ENCODE results near the gene AFF4. TPM values are rescaled to one million over a fixed set of nuclear protein-coding genes. Genes with fewer than 3 reads are reported as not detected.
"Not testable (repeated sequence)": the region's sequence is repeated elsewhere in the genome, so short reads cannot be mapped to it uniquely, and the experiment has no call there.

The AFF4 gene
- total RNA-seq, 1 donor from 2014 or later = 29.1 TPM

DNA sequence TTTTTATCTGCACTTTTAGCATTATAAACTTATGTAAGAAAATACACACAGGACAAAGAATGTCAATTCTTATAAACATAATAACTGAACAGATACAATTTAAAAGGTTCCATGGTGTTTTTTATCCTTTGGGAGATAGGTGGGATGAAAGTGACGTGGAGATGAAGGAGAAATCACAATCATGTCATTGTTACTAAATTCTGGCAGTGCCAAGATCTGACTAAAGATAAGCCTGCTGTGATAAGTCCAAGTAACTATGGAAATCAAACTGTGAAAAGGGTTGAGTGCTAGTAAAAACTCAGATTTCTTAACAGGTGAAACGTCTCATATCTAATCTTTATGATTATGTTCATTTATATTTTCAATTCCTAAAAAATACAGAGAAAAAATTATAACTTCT is 78.9 kb downstream of the AFF4 start:
- DNase-seq = no peak

DNA sequence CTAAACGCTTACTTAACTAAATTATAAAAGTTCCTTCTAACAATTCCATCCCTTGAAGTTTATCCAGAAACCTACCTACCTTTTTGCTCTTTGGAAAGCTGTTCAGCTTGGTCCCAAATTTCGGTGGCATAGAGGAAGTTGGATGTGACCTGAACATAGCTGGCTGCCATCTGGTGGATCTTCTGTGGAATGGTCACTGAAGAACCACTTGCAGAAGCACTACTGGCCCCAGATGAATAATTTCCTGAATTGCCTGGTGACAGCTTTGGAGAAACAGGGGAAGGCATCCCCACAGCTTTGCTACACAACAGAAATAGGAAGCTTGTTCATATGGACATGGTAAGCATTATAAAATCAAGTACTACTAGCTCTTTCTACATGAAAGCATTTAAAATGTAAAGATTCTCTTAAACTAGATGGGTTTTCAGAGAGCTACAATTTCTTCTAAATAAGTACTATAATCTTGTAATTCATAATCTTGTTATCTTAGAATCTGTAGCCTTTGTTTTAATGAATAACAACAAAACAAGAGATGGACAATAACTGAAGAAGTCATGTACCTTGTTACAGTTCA is 80.1 kb downstream of the AFF4 start:
- DNase-seq = peak; percentile 90

DNA sequence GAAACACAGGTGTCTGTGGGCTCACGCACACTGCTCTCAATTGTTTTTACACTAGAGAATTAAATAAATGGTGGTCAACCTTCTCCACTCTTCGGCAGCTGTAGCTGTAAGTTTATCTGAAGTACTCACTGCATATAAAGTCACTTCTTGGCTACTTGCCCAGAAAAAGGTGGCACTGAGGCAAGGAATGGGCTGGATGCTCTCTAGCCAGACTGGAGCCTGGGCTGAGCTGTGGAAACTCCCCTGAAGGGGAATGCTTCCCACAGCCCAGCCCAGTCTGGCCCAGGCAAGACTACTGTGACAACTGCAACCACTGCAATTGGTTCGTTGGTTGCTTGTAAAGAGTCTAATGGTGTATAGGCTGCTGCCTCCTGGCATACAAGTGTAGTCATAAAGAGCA is 85.5 kb downstream of the AFF4 start:
- peak; percentile 34 for DNase-seq

DNA sequence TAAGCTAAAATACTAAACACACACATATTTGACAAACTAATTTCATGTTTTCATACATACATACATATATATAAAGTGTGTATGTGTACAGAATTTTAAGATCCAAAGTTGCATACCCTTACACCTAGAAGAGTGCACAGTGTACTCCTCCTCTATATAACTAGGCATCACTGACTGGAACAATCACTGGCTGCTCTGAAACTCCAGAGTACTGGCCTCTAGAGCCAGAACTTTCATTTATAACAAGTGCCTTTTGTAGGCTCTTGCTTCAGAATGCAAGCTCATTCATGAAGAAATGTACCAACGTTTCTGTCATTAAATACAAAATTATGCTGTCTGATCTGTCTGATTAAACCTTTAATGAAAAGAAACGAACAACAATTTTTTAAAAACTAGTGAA is 86.0 kb downstream of the AFF4 start:
- no peak for DNase-seq

DNA sequence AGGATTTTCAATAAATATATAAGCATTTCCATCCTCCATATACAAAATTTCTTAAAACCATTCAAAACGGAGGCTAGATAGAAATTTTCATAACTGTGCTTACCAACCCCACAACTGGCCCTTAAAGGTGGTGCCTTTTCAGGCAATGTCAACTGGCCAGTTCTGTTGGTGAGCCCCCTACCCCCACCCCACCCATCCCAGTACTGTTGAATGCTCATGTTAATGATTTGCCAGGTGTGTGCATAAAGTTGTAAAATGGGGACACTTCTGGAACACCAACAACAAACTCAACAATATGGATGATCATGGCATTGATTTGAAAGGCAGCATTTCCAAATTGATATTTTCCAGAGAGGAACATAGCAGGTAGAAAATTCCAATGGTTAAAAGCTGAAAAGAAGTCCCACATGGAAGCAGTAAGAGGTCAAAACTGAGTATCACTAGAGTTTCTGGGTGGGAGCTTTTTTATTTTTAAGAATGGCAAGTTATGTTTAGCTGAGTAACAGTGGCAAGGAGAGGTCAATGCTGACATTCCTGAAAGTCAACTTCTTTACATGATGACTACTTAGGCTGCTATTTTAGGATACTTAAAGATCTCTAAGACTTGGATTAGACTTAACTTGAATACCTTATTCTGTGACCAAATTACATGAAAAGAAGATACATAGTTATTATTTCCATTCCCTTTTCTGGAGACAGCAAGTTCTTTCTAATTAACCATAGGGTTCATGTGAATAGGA is 87.2 kb downstream of the AFF4 start:
- no peak for DNase-seq

DNA sequence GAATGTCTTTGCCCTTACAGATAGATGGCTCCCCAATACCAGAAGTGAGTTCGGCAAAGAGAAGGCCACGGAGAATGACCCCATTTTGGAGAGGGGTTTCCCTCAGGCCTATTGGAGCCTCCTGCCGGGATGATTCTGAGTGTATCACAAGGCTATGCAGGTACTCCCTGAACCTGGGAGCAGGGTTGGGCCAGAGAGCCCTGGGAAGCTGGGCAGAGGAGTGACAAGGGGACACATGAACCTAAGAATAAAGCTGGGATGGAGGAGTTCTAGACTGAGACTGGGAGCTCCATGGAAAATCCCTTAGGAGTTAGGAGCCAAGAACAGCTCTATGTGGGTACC is 89.5 kb downstream of the AFF4 start:
- no peak for DNase-seq

DNA sequence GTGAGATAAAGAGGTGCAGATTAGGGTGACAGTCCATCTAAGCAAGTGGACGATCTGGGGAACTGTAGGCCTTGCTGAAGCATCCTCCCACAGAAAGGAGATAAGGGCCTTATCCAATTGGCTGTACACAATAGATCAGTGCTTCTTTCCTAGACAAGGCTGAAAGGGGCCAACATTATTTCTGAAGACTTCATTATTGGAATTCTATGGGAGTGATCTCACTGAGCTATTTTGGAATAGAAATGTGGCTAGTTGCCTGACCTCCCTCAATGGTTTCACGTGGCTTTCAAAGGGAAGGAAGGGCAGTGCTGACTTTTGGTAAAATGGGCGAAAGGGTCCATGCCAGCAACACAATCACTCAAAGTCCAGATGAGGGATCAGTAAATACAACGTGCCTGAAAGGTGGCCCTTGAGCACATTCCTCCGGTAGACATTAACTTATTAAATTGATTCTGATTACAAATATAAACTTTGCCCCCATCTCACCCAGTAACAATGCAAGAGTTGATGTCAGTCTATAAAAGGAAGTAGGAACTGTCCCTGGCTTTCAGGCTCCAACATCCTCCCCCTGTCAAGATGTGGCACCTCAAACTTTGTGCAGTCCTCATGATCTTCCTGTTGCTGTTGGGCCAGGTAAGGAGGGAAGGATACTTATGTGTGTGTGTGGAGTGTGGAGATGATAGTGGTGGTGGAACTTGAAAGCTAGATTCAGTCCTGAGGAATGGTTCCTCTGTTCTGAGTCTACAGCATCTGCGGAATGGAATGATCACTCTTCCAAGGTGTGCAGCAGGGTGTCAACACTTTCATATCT is 90.1 kb downstream of the AFF4 start, which contains the start of gene LEAP2:
Gene LEAP2, plus strand, starts transcription at position 550 of the 811 bp plus-strand sequence. Its CDS starts 27 bp downstream, at position 577.
- DNase-seq = no peak

DNA sequence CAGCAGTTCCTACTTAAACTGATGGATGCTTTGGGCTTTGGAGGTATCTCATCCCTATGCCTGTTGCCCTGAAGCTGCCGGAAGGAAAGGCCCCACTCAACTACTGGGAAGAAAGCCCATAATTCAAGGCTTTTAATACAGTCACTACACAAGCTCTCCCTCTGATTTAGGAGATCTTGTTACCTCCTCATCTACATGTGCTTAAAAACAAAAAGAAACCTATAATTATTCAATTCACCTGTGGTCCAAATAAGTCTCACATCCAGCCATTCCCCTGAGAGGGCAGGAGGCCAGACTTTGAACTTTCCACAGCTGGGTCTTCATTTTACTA is 90.7 kb downstream of the AFF4 start:
- DNase-seq = no peak

DNA sequence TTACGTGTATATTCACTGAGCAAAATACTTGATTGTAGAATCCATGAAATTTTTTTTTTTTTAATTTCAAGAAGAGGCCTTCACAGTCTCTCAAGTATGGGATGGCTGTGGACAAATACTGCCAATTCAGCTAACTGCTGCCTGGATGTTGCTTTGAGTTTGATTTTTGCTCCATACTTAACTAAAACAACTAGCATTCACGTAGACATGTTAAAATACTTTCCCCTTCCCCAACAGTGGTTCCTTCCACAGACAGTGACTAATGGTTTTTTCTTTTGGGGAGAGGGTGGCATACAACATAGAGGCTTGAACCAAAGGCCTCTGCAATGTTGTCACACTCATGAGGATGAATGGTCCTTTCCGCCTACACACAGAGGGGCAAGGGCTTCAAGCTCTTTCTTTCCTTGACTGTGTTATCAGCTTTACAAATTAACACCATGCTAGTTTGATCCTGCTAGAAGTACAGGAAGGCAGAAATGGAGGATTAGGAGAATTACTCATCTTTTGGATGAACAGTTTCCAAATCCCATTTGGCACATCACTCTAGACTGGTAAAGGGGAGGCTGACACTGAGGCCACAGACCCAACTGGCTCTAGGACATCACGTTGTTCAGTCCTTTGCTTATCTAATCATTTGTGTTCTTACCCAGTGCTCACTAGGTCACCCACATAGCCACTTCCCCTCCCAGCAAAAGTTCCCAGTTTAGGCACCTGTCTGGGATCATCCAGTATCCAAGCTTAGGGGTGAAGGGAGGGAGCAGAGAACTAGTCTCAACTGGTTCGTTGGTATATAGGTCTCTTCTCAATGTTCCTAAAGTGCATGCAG is 91.8 kb downstream of the AFF4 start:
- no peak for DNase-seq

DNA sequence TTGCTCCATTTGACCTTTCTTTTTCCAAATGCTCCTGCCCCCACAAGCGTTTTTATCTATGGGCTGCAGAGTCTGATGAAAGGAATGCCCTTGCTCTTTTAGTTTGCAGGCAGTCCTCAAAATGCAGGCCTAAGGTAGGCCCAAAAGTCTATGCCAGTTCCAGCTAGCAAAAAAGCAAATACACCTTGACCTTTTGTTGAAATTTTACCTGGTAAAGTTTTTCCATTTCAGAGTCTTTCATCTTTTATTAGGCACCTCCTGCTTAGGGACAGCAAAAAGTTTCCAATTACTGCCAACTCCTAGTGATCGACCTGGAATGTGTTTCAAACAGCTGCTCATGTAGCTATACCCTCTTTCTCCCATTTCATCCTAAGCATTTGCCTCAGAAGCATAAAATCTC is 92.6 kb downstream of the AFF4 start:
- no peak for DNase-seq

DNA sequence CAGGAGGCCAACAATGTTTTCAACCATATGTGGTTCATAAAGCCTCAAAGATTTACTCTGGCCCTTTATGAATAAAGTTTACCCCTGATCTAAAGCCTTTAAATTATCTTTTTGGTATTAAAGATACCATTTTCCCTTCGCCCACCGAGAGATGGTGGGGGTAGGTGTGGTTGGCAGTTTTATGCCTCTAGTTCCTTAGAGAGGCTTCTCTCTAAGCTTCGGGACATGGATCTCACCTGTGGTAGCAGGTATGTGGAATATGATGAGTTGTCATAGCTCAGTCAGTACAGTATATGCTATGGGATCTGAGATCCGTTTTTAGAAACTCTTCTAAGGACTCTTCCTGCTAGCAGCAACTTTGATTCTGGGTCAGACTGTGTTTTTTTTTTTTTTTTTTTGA is 94.7 kb downstream of the AFF4 start:
- no peak for DNase-seq

DNA sequence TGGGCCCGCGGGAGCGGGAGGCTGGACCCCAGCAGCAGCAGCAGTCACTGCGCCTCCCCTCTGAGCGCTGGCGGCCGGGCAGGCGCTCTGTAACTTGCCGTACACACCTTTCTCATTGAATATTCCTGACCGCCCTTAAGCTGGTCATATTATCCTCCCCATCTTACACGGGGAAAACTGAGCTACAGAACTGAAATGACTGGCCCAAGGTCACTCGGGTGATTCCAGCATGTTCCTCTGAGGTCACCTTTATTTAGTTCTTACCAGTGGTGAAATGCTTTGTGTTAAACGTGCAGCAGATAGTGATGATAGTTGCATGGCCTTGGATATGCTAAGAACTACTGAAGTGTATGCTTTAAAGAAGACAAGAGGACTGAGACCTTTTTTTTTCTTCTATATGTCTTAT is 96.4 kb downstream of the AFF4 start:
- no peak for DNase-seq

DNA sequence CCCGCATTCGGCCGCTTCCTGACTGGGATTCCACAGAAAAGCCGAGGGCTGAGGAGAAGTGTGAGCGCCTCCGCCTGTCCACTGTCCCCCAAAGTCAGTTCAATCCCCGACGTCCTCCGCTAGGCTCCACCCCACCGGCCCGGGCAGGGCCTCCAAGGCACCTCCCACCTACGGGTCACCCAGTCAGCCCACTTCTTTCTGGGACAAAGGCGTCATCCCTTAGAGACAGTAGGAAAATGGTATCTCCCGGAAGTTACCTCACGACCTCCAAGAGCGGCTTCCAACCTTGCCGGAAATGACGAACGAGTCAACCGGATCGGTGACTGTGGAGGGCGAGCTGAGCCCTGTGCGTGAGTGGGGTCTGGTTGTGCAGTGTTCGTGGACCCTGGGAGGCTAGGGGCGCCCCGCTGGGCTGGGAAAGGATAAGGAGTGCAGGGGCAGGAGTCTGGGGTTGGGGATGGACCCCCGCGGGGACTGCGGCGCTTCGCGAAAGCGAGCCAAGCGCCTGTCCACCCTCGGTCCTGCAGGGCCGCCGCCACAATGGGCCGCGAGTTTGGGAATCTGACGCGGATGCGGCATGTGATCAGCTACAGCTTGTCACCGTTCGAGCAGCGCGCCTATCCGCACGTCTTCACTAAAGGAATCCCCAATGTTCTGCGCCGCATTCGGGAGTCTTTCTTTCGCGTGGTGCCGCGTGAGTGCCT is 96.9 kb downstream of the AFF4 start, which contains the start of the genes GDF9 and UQCRQ:
Gene GDF9, minus strand, starts transcription at position 128 of the 704 bp plus-strand sequence. CDS start 1,936 bp downstream, outside the sequence.
Gene UQCRQ, plus strand, starts transcription at position 301 of the 704 bp plus-strand sequence. Its CDS starts 240 bp downstream, at position 541.
- DNase-seq = peak; percentile 100

DNA sequence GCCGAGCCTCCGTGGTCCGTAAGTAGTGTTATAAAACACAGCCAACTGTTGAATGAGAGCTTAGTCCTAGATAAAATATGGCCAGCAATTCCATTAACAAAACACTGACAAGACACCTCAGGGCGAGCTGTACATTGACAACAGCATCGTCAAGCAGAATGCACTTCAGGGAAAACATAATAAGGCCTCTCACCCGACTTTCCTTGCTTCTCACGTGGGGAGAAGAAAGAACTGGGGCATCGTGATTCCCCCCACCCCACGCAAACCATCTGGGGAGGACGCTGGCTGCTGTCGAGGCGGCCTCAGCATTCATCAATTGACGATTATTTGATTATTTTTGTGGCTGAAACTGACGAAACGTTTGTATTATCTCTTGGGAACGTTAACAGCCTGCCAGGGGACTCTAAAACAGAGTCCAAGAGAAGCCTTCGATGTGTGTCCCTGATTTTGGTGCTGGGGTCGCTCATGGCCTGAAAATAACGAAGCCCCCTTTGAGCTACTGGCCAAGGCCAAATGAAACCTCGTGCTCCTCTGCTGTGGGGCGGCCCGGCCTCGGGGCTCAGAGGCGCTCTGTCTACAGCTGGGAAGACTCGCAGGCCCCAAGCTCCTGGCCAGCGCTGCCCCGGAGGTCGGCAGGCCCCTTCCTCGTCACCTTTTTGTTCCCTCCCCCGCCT is 97.6 kb downstream of the AFF4 start:
- DNase-seq = no peak

DNA sequence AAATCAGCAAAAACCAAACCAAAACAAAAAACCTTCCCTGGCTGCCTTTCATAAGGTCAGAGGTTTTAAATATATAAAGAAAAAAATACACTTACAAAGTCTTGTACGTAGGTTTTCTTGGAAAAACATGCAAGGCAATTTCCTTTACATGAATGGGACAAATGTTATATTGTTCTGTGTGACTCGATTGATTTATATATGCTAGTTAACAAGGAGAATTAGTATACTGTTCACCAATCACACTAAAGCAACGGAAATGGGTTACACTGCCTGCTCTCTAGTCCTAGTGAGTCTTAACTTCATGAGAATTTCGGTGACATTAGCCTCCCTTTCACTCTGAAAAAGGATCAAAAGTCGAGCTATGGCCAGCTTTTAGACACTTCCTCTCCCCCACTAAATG is 102.7 kb downstream of the AFF4 start:
- DNase-seq = no peak

DNA sequence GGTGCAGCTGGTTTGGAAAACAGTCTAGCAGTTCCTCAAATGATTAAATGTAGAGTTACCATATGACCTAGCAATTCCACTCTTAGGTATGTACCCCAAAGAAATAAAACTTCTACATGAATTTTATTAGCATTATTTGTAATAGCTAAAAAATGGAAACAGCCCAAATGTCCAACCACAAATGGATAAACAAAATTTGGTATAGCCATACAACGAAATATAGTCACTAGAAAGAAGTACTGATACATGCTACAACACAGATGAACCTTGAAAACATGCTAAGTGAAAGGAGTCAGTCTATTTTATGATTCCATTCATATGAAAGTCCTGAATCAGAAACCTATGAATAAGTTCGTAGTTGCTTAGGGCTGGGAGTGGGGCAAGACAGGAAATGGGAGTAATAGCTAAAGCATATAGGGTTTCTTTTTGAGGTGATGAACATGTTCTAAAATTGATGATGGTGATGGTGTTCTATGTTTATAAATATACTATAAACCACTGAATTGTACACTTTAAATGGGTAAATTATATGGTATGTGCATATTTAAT is 103.5 kb downstream of the AFF4 start:
- no peak for DNase-seq

DNA sequence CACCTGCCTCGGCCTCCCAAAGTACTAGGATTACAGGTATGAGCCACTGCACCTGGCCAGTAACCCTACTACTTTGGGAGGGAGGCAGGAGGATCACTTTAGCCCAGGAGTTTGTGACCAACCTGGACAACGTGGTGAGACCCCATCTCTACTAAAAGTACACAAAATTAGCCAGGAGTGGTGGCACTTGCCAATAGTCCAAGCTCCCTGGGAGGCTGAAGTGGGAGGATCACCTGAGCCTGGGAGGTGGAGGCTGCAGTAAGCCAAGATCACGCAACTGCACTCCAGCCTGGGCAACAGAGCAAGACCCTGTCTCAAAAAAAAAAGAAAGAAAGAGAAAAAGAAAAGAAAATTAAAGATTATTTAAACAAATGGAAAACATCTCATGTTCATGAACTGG is 107.4 kb downstream of the AFF4 start:
- DNase-seq = no peak

DNA sequence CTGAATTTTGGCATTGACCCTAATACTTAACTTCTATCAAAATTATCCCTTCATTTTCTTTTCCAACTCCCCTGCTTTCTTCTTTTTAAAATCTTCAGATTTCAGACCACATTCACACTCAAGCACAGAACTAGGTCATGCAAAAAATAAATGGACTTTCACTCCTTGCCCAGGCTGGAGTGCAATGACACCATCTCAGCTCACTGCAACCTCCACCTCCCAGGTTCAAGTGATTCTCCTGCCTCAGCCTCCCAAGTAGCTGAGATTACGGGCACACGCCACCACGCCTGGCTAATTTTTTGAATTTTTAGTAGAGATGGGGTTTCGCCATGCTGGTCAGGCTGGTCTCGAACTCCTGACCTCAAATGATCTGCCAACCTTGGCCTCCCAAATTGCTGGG is 108.4 kb downstream of the AFF4 start:
- DNase-seq = not testable (repeated sequence)

DNA sequence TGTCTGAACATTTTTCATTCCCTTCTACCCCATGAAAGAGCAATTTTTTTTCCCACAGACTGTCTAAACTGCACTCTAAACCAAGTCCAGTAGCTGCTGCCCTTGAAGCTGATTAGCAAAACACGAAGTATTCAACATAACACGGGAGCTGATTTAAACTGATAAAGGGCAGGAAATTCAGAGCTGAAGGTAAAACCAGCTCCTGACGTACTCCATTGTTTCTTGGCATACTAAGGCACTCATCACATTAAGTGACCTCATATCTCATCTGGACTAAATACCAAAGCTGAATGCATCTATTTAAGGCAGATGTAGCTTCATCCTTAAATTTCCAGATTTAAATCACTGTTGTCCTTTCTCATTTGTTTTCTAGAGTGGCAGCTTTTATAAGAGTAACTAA is 109.1 kb downstream of the AFF4 start:
- DNase-seq = peak; percentile 87

DNA sequence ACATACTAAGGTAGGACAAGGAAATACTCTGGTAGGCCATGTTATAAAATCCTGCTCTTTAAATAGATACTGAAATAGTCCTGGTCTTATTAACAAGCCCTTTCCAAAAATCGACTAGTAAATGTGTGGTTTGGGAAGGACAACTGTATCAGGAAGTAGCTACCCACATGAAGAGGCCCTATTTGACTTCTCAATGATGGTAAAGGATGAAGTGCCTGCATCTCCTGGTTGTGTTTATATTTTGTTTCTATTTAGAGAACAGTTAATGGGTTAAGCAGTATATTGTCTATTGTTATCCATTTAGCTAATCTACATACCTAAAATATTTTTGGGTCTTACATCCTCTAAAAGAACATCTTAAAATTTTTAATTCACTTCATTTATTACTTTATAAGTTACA is 109.6 kb downstream of the AFF4 start:
- DNase-seq = no peak

DNA sequence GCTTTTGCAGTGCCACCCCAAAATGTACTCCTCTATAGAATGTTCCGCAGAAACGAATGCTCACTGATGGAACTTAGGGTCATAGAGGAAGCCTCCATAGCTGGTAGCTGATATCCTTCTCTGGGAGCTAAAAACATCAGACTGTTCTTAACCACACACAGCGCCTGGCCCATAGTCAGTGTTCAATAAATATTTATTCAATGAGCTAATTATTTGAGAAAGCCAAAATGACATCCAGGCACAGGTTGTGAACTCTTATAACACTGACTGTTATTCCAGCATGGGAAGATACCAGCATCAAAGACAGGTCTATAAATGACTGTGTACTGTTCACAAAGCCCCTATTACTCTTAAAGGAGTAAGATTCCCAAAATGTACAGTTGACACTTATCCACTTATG is 110.1 kb downstream of the AFF4 start:
- no peak for DNase-seq
